Measurements from ENCODE around the gene TEKT3.

Gene TEKT3

GRCh38 chr17:15289285-15290183 lies 51.9 kb downstream of the TEKT3 start:
- DNase-seq = no peak

- DNase-seq = no peak
These were observed 52.5 kb downstream of the TEKT3 start for GRCh38 chr17:15288859-15289258.

- no peak for DNase-seq
These were observed 53.7 kb downstream of the TEKT3 start for GRCh38 chr17:15287538-15288267.

- DNase-seq = no peak
These were observed 55.9 kb downstream of the TEKT3 start for GRCh38 chr17:15285466-15285865.

GRCh38 chr17:15284537-15284936 lies 56.9 kb downstream of the TEKT3 start:
- no peak for DNase-seq

- DNase-seq = no peak
These were observed 57.3 kb downstream of the TEKT3 start for GRCh38 chr17:15284107-15284506.

GRCh38 chr17:15281909-15282308 lies 59.5 kb downstream of the TEKT3 start:
- DNase-seq = no peak

GRCh38 chr17:15278924-15279477 lies 62.4 kb downstream of the TEKT3 start:
- DNase-seq = no peak

- DNase-seq = no peak
These were observed 63.0 kb downstream of the TEKT3 start for GRCh38 chr17:15278380-15278779.

- no peak for DNase-seq
These were observed 67.4 kb downstream of the TEKT3 start for GRCh38 chr17:15274017-15274416.

GRCh38 chr17:15273141-15273793 lies 68.1 kb downstream of the TEKT3 start:
- no peak for DNase-seq

GRCh38 chr17:15271741-15272140 lies 69.7 kb downstream of the TEKT3 start:
- no peak for DNase-seq

- no peak for DNase-seq
These were observed 70.6 kb downstream of the TEKT3 start for GRCh38 chr17:15270628-15271381.

- no peak for DNase-seq
These were observed 71.7 kb downstream of the TEKT3 start for GRCh38 chr17:15269780-15270089.

- DNase-seq = no peak
These were observed 72.2 kb downstream of the TEKT3 start for GRCh38 chr17:15269087-15269779.

GRCh38 chr17:15268461-15268860 lies 72.9 kb downstream of the TEKT3 start:
- peak; percentile 64 for DNase-seq

GRCh38 chr17:15267996-15268395 lies 73.4 kb downstream of the TEKT3 start:
- DNase-seq = peak; percentile 40

GRCh38 chr17:15266325-15267125 lies 74.9 kb downstream of the TEKT3 start:
- DNase-seq = peak; percentile 47

GRCh38 chr17:15265131-15265530 lies 76.3 kb downstream of the TEKT3 start, which contains the start of gene PMP22:
Gene PMP22, minus strand, starts transcription at chr17:15265326. Its CDS starts 4,599 bp downstream, at chr17:15260727.
- peak; percentile 76 for DNase-seq

GRCh38 chr17:15264542-15264941 lies 76.9 kb downstream of the TEKT3 start:
- peak; percentile 42 for DNase-seq

- peak; percentile 37 for DNase-seq
These were observed 77.7 kb downstream of the TEKT3 start for GRCh38 chr17:15263680-15264079.
